ENCODE measurements around the gene ROPN1B.

- TF ChIP-seq CTCF (conservative IDR thresholded peaks at IDR 0.05; ENCODE audit: low read length): no peak
- TF ChIP-seq EZH2phosphoT487 (IDR thresholded peaks at IDR 0.05; ENCODE audit: borderline replicate concordance, low read depth, low read length): no peak
Observed at GRCh38 chr3:126026277-126026751, 57.3 kb downstream of the ROPN1B start.

All from OCI-LY7 (cell line).